ENCODE measurements around the gene TAMM41.
"Not testable (repeated sequence)": the region's sequence is repeated elsewhere in the genome, so short reads cannot be mapped to it uniquely, and the experiment has no call there.

GRCh38 chr3:11863739-11864138, 17.1 kb upstream of the TAMM41 start:
- not testable (repeated sequence) for TF ChIP-seq CTCF (conservative IDR thresholded peaks at IDR 0.05; ENCODE audit: low read depth, low read length); RFX5 (IDR thresholded peaks at IDR 0.05; ENCODE audit: low read depth, low read length); CEBPB (IDR thresholded peaks at IDR 0.05; ENCODE audit: low read depth, low read length); FOS (IDR thresholded peaks at IDR 0.05; ENCODE audit: low read depth, low read length); RAD21 (IDR thresholded peaks at IDR 0.05; ENCODE audit: low read length); POLR2A (IDR thresholded peaks at IDR 0.05; ENCODE audit: low read depth, low read length); SMC3 (IDR thresholded peaks at IDR 0.05; ENCODE audit: low read depth, low read length); MXI1 (IDR thresholded peaks at IDR 0.05; ENCODE audit: borderline replicate concordance, low read depth, low read length); MAZ (IDR thresholded peaks at IDR 0.05; ENCODE audit: borderline replicate concordance, low read depth, low read length); RCOR1 (IDR thresholded peaks at IDR 0.05; ENCODE audit: insufficient replicate concordance, low read length)
